ENCODE results near the gene MACF1. TPM values are rescaled to one million over a fixed set of nuclear protein-coding genes. Genes with fewer than 3 reads are reported as not detected.
"Not testable (repeated sequence)": the region's sequence is repeated elsewhere in the genome, so short reads cannot be mapped to it uniquely, and the experiment has no call there.

Gene MACF1
- total RNA-seq, 1 donor, result 218 TPM

DNA sequence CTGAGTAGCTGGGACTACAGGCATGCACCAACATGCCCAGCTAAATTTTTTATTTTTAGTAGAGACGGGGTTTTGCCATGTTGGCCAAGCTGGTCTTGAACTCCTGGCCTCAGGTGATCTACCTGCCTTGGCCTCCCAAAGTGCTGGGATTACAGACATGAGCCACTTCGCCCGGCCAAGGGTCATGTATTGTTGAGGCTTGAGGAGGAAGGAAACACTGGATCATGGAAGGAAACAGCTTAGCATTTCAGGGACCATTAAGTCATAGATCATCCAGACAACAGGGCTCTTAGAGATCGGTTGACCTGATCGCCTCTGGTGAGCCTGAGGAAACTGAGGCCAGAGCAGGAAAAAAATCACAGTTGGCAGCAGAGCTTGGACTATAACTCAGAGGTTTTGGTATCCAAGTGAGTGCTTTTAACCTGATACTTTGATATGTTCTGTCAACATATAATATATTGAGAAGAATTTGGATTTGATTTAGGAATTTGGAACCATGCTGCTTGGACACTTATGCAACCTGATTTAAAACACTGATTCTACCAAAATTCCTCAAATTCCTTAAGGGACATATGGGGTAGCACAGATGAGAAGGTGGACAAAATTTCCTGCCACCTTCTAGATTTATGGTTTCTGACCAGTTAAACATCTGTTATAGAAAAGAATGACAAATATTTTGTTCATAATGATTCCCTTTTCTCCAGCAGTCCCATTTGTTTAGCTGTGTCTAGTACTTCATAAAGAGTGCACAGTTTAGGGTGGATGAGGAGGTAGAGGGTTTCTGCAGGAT, 273.8 kb downstream of the MACF1 start:
- Histone ChIP-seq H3K4me3 (ENCODE audit: low read length) (no peak overlapping the region), H3K27me3 (ENCODE audit: insufficient read depth, low read length) (no peaks in the 10 kb centered on the region), H3K4me1 (ENCODE audit: insufficient read depth, low read length) (no peaks in the 10 kb centered on the region), H3K9me3 (ENCODE audit: low read depth, low read length) (no peaks in the 10 kb centered on the region)

DNA sequence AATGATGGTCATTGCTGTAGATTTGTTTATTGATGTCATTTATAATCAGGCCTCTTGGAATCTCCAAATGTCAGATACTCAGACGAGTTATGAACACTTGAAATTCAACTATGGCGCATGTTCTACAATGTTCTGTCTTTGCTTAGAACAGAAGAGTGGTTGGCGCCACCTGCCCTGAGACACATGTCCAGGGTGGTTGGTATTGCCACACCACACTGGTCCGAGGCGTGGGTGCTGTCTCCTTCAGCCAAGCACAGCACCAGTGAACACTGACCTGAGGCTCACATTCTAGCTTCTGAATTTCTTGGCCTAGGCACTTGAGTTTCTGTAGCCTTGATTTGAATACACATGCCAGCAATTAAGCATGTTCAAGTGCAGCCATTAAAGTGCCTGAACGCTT, 276.8 kb downstream of the MACF1 start:
- no peak overlapping the region for H3K4me3 ChIP-seq (ENCODE audit: low read length)
- no peaks in the 10 kb centered on the region for H3K9me3 ChIP-seq (ENCODE audit: low read depth, low read length)
- H3K4me1 ChIP-seq (ENCODE audit: insufficient read depth, low read length), result no peaks in the 10 kb centered on the region
- no peaks in the 10 kb centered on the region for H3K27me3 ChIP-seq (ENCODE audit: insufficient read depth, low read length)

DNA sequence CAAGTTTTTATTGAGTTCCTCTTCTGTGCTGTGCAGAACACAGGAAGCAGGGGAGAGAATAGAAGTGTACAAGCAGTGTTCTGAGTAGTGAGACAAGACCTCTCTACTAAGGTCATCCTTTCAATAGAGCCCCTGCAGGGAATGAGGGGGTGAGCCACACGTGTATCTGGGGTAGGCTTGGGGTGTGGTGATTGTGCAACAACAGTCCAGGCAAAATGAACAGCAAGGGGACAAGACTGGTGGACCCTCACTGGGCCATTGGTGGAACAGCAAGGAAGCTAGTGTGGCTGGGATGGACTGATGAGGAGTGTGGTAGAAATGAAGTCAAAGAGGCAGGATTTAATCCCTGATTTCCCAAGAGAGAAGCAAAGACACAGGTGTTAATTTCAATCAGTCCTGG, 278.8 kb downstream of the MACF1 start:
- H3K27me3 ChIP-seq (ENCODE audit: insufficient read depth, low read length), result no peaks in the 10 kb centered on the region
- no peaks in the 10 kb centered on the region for H3K4me1 ChIP-seq (ENCODE audit: insufficient read depth, low read length)
- no peaks in the 10 kb centered on the region for H3K9me3 ChIP-seq (ENCODE audit: low read depth, low read length)
- no peak overlapping the region for H3K4me3 ChIP-seq (ENCODE audit: low read length)

DNA sequence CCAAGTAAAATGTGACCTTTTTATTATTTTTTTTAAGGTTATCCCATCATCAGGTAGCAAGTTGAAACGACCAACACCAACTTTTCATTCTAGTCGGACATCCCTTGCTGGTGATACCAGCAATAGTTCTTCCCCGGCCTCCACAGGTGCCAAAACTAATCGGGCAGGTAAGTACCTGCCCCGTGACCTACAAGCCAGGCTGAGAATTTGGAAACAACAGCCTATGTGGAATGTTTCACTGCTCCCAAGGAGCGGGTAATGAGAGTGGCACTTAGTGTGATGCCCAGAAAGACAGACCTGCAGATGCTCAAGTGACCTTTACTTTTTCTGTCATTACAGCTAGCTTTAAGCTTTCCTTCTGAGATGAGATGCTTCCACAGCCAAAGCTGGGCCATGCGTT, 280.1 kb downstream of the MACF1 start:
- Histone ChIP-seq H3K4me1 (ENCODE audit: insufficient read depth, low read length) (peaks cover 5% of the 10 kb centered on the region), H3K9me3 (ENCODE audit: low read depth, low read length) (no peaks in the 10 kb centered on the region), H3K27me3 (ENCODE audit: insufficient read depth, low read length) (no peaks in the 10 kb centered on the region), H3K4me3 (ENCODE audit: low read length) (no peak overlapping the region)

DNA sequence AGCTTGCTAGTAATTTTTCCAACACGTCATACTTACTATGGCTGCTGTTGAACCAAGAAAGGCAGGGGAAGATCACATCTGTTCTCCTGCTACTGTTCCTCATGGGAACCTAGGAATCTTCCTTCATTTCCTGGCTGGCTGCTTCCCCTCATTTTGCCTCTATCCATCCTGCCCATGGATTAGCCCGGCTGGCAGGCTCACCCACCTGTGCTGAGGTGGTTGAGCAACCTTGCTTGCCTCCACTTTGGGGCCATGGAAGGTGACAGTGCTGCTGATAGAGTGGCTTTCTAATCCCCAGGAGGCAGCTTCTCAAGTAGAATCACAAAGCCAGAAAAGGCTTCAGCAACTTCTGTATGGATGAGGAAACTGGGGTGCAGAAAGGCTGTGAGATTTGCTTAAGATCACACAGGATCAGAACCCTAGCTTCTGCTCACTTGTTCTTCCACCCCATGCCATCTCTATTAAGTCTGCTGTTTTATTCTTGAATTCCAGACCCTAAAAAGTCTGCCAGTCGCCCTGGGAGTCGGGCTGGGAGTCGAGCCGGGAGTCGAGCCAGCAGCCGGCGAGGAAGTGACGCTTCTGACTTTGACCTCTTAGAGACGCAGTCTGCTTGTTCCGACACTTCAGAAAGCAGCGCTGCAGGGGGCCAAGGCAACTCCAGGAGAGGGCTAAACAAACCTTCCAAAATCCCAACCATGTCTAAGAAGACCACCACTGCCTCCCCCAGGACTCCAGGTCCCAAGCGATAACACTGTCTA, 280.7 kb downstream of the MACF1 start:
- H3K27me3 ChIP-seq (ENCODE audit: insufficient read depth, low read length), result peaks cover under 1% of the 10 kb centered on the region
- H3K4me3 ChIP-seq (ENCODE audit: low read length), result no peak overlapping the region
- peaks cover 5% of the 10 kb centered on the region for H3K4me1 ChIP-seq (ENCODE audit: insufficient read depth, low read length)
- no peaks in the 10 kb centered on the region for H3K9me3 ChIP-seq (ENCODE audit: low read depth, low read length)

DNA sequence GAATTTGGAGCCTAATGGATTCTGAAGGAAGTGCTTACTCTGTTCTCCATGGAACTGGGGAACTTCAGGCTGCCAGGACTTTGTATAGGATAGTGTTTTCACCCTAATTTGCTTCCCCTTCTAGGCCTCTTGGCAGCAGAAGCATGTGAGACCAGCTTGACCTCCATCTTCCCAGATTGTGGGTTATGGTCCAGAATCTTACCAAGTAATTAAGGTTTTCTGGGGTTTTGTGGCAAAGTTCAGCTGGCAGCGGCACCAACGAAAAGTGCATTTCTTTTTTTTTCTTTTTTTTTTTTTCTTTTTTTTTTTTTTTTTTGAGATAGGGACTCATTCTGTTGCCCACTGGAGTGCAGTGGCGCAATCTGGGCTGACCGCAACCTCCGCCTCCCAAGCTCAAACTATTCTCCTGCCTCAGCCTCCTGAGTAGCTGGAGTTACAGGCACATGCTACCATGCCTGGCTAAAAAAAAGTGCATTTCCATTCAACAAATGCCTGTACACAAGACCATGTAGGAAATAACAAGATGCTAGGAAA, 283.6 kb downstream of the MACF1 start:
- H3K27me3 ChIP-seq (ENCODE audit: insufficient read depth, low read length), result peaks cover 13% of the 10 kb centered on the region
- no peaks in the 10 kb centered on the region for H3K9me3 ChIP-seq (ENCODE audit: low read depth, low read length)
- peaks cover 12% of the 10 kb centered on the region for H3K4me1 ChIP-seq (ENCODE audit: insufficient read depth, low read length)
- no peak overlapping the region for H3K4me3 ChIP-seq (ENCODE audit: low read length)

DNA sequence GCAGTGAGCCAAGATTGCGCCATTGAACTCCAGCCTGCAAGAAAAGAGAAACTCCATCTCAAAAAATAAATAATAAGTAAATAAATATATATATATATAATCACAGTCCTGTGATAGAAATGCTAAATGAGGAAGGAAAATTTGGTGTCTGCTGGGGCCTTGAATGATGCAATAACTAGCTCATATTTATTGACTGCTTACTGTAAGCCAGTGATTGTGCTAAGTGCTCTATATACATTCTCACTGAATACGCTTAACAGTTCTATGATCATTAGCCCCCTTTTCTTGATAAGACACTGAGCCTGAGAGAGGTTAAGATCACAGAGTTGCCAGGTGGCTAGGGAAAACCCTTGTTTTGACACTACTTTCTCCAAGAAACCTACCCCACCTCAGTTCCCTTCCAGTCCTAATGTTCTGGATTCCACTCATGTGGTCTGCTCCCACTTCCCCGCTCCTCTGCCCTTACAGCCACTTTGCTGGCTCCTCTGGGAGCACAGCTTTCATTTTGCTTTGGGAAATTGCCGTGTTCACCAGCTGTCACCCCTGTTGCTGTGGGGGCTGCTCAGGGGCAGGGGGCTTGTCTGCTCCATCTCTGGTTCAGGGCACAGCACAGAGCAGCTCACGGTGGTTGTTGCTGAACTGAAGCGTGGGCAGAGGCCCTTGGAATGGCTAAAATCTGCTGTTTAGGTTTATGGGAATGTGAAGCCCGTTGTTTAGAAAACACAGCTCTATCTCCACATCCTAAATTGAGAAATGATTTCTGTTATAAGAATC, 284.5 kb downstream of the MACF1 start:
- H3K9me3 ChIP-seq (ENCODE audit: low read depth, low read length), result no peaks in the 10 kb centered on the region
- H3K27me3 ChIP-seq (ENCODE audit: insufficient read depth, low read length), result peaks cover 17% of the 10 kb centered on the region
- H3K4me3 ChIP-seq (ENCODE audit: low read length), result no peak overlapping the region
- H3K4me1 ChIP-seq (ENCODE audit: insufficient read depth, low read length), result peaks cover 12% of the 10 kb centered on the region

DNA sequence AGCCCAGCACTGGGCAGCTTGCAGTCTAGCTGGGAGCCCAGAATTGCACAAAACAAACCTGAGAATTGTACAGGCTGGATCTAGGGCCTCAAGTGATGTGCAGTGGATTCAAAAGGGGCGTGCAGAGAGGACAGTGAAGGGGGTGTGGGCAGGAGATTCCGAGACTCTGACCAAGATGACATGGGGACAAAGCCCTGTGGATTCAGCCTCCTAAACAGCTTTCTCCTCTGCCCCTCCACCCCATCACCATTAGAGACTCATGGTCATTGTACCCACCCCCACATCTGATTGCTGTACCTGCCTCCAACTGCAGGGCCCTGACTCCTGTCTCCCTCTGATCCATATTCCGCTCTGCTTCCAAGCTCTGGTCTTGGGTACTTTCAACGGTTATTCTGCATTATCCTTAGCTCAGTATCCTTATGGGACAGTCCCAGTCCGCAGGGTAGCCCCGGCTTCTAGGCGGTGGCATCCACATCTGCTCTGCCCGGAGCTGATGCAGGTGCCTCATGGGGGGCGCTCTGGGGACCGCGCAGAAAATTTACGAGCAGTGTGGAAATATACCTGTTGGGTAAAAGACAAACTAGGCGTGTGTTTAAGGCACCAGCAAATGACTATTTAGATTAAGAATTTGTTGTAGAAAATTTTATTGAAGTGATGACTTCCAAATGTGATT, 285.2 kb downstream of the MACF1 start:
- H3K9me3 ChIP-seq (ENCODE audit: low read depth, low read length), result no peaks in the 10 kb centered on the region
- H3K4me3 ChIP-seq (ENCODE audit: low read length), result no peak overlapping the region
- peaks cover 12% of the 10 kb centered on the region for H3K4me1 ChIP-seq (ENCODE audit: insufficient read depth, low read length)
- H3K27me3 ChIP-seq (ENCODE audit: insufficient read depth, low read length), result peaks cover 19% of the 10 kb centered on the region

DNA sequence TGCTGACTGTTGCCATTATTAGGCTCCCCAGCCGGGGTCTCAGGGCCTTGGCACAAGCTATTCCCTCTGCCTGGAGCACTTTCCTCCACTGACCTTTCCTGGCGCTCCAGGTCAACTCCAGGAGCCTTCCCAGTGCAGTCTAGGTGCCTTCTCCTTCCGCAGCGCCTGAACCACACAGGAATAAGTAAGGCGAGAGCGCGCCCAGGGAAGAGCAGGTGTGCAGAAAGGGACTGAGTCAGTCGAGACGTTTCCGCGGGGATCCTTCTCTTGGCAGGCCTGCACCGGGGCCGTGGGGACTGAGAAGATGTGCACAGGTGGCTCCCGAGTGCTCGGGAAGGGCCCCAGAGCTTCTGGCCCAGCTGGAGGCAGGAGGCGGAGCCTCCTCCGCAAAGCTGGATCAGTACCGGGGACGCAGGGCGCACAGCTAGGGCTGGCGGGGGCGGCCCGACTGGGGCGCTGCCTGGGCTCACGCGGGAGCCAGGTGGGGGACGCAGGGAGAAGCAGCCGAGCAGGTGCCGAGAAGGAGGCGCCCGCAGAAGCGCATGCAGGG, 286.2 kb downstream of the MACF1 start:
- H3K4me3 ChIP-seq (ENCODE audit: low read length), result peak overlapping the region; percentile 34
- no peaks in the 10 kb centered on the region for H3K9me3 ChIP-seq (ENCODE audit: low read depth, low read length)
- peaks cover 19% of the 10 kb centered on the region for H3K27me3 ChIP-seq (ENCODE audit: insufficient read depth, low read length)
- peaks cover 12% of the 10 kb centered on the region for H3K4me1 ChIP-seq (ENCODE audit: insufficient read depth, low read length)

DNA sequence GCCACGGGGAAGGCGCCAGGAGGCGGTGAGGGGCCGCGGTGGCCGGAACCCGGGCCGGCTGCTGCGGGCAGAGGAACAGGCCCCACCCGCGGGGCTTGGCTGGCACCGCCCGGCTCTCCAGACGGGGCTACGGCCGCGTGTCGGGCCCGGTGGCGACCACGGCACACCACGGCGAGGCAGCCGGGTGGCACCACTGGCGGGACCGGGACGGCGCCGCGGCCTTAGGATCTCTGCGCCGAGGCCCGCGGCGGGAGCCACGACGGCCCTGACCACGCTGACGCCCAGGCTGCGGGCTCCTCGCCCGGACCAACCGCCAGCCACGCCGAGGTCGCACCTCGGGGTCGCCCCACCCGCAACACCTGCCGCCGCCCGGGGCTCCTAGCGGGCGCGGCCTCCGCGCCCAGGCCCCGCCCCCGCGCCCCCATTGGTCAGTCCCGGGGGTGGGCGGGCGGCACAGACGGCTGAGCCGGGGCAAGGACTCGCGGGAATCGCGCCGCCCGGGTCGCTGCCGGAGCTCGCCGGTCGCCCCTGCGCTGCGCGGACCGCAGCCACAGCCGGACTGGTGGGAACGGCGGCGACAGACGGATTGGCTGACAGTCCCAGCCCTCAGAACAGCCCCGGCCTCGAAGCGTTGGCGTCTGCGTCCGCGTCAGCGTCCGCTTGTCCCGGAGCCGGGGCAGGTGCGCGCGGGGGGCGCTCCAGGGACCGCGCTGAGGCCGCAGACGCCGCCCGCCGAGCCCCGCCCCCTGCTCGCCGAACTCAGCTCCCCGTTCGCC, 286.8 kb downstream of the MACF1 start, which contains the start of gene BMP8A:
Gene BMP8A (plus strand): TSS at position 491 of the 776 bp plus-strand sequence. CDS start 356 bp downstream, outside the sequence.
- H3K9me3 ChIP-seq (ENCODE audit: low read depth, low read length), result no peaks in the 10 kb centered on the region

DNA sequence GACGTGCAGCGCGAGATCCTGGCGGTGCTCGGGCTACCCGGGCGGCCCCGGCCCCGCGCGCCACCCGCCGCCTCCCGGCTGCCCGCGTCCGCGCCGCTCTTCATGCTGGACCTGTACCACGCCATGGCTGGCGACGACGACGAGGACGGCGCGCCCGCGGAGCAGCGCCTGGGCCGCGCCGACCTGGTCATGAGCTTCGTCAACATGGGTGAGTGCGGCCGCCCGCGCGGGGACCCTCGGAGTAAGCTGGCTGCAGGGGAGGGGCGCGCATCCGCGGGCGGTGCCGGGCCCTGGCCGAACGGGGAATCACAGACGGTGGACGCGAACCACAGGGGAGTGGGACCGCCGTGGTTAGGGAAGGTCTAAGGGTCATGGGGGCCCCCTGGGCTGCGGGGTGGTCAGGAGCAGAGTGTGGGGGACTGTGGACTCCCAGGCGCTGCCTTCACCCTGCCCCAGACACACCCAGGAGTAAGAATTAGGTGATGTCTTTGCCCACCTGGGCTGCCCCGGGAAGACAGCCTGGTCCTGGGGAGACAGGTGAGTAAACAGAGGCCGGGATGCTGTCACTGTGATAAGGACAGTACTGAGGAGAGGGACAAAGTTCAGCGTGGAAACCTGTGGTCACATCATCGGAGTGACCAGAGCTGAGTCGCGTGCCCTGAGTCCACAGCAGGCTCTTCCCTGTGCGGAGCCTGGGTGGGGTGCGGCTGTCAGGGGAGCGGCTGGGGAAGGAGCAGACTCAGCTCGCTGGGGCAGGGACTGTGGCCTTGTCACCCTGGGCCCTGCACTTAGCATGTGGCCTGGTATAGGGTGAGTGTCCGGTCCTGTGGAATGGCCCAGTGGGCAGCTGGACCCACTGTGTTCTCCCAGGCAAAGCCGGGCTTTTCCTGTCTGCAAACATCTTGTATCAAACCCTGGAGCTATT, 287.9 kb downstream of the MACF1 start:
- Histone ChIP-seq H3K27me3 (ENCODE audit: insufficient read depth, low read length) (peaks cover 19% of the 10 kb centered on the region), H3K4me1 (ENCODE audit: insufficient read depth, low read length) (peaks cover 12% of the 10 kb centered on the region)
- H3K9me3 ChIP-seq (ENCODE audit: low read depth, low read length); H3K4me3 ChIP-seq (ENCODE audit: low read length): not testable (repeated sequence)

More for the DNA sequence above, 286.8 kb downstream of the MACF1 start, which contains the start of gene BMP8A:
- Histone ChIP-seq H3K4me3 (ENCODE audit: low read length) (peak within 1 kb of the TSS; percentile 34), H3K27me3 (ENCODE audit: insufficient read depth, low read length) (peaks cover 19% of the 10 kb centered on the region), H3K4me1 (ENCODE audit: insufficient read depth, low read length) (peaks cover 12% of the 10 kb centered on the region)

DNA sequence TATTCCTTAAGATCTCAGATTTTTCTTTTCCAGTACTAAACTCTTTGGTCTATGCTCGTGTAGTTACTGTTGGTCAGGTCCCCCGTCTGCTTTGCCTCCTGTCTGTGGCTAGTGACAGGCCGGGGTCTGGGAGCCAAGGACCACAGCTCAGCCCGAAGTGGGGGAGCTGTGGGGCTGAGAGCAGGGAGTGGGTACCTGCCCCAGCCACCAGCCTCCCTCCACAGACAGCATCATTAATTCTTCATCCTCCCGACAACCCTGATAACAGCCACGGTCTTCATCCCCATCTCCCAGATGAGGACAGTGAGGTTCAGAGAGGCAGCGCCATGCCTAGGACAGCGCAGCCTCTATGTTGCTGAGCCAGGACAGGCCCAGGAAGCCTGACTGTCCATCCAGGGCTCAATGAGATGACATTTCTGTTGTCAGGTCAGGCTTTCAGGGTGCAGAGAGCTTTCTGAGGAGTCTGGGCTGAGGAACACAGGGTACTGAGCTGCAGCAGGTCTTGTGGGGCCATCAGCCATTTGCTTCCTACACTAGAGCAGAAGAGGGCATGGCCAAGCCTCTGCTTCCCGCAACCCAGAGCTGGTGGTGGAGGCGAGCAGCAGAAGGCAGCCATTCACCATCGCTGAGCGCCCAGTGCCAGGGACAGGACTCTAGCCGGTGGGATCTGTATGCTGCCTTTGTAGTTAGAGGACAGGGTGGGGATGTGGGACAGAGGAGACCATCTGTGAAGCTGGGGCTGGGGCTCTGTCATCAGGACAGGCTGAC, 288.7 kb downstream of the MACF1 start:
- H3K4me3 ChIP-seq (ENCODE audit: low read length); H3K9me3 ChIP-seq (ENCODE audit: low read depth, low read length): not testable (repeated sequence)
- Histone ChIP-seq H3K27me3 (ENCODE audit: insufficient read depth, low read length) (peaks cover 19% of the 10 kb centered on the region), H3K4me1 (ENCODE audit: insufficient read depth, low read length) (peaks cover 12% of the 10 kb centered on the region)
